Tibial nerve (tissue), 3 donors: ENCODE data around the gene NEK11.

Experiments used
- POLR2A ChIP-seq, 2 donors: fragments of 450-650 bp; IDR thresholded peaks; one replicate each; pipeline ENCODE4 v1.6.1; 2017; ENCODE audit warnings: antibody characterized with exemption in 2 of 2, mild to moderate bottlenecking in 2 of 2, moderate library complexity in 2 of 2
- TF ChIP-seq, protein P1 (sequence below), 5 experiments: fragments of 200-600 bp in 3 of 5; fragments of 450-650 bp in 2 of 5; sonication (generic) in 3 of 5; IDR thresholded peaks; one replicate each; pipeline ENCODE4 v1.5.1; 2016 to 2019; ENCODE audit warnings: antibody characterized with exemption in 5 of 5, mild to moderate bottlenecking in 3 of 5, moderate library complexity in 2 of 5

DNA sequence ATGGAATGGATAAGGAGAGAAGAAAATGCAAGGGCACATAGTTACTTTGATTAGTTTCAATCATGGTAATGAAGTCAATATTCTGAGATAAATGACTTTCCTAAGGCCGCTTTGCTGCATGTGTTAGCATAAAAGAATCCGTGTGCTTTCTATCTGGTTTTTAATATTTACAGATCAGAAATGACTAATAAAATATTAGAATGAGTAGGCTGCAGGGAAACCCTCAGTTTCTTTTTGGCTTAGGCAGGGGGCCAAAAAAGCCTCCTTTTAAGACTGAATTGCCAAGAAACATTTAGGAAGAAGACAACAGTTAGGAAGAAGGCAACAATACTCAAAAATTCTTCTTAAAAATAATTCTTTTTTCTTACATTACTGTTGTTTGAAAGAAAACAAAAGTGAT, 11.6 kb downstream of the NEK11 start:
- TF ChIP-seq, protein P1, sequence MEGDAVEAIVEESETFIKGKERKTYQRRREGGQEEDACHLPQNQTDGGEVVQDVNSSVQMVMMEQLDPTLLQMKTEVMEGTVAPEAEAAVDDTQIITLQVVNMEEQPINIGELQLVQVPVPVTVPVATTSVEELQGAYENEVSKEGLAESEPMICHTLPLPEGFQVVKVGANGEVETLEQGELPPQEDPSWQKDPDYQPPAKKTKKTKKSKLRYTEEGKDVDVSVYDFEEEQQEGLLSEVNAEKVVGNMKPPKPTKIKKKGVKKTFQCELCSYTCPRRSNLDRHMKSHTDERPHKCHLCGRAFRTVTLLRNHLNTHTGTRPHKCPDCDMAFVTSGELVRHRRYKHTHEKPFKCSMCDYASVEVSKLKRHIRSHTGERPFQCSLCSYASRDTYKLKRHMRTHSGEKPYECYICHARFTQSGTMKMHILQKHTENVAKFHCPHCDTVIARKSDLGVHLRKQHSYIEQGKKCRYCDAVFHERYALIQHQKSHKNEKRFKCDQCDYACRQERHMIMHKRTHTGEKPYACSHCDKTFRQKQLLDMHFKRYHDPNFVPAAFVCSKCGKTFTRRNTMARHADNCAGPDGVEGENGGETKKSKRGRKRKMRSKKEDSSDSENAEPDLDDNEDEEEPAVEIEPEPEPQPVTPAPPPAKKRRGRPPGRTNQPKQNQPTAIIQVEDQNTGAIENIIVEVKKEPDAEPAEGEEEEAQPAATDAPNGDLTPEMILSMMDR (IDR thresholded peaks at IDR 0.05): no peak
- no peak for TF ChIP-seq POLR2A (IDR thresholded peaks at IDR 0.05)
